ENCODE measurements around the gene CCNI. TPM values are rescaled to one million over a fixed set of nuclear protein-coding genes. Genes with fewer than 3 reads are reported as not detected.

Gene CCNI
- total RNA-seq, 1 donor from 2014 or later, result 511 TPM

GRCh38 chr4:77074381-77074831, 1.4 kb downstream of the CCNI start:
- H4K20me1 ChIP-seq (ENCODE audit: low read depth), result peaks cover 57% of the 10 kb centered on the region
- peaks cover 15% of the 10 kb centered on the region for H3F3A ChIP-seq (ENCODE audit: low read depth)
- no peak overlapping the region for H3K27ac ChIP-seq
- Mint-ChIP-seq H3K27ac (peak overlapping the region; percentile 75), H3K4me1 (peaks cover 31% of the 10 kb centered on the region), H3K9me3 (no peaks in the 10 kb centered on the region), H3K36me3 (peaks cover 19% of the 10 kb centered on the region), H3K27me3 (ENCODE audit: insufficient read depth, low read depth) (peaks cover 2% of the 10 kb centered on the region), H3K4me3 (no peak overlapping the region)
- H3K27me3 ChIP-seq, result no peaks in the 10 kb centered on the region
- peak; percentile 4 for DNase-seq (ENCODE audit: low spot score)
- H3K4me3 ChIP-seq, result peak overlapping the region; percentile 88
- peak overlapping the region; percentile 99 for H3K9ac ChIP-seq
- H3K36me3 ChIP-seq, result peaks cover 7% of the 10 kb centered on the region
- no peak overlapping the region for H2AFZ ChIP-seq (replicated peaks)
- peak overlapping the region; percentile 81 for H3K4me2 ChIP-seq
- H3K79me2 ChIP-seq (ENCODE audit: low read depth), result peaks cover 87% of the 10 kb centered on the region
- H3K4me1 ChIP-seq, result peaks cover 36% of the 10 kb centered on the region
- TF ChIP-seq EZH2phosphoT487 (IDR thresholded peaks at IDR 0.05), result no peak
- no peak for TF ChIP-seq CTCF (IDR thresholded peaks at IDR 0.05)
- TF ChIP-seq EZH2 (IDR thresholded peaks at IDR 0.05), result no peak
- no peaks in the 10 kb centered on the region for H3K9me3 ChIP-seq (ENCODE audit: low read depth)

DNA sequence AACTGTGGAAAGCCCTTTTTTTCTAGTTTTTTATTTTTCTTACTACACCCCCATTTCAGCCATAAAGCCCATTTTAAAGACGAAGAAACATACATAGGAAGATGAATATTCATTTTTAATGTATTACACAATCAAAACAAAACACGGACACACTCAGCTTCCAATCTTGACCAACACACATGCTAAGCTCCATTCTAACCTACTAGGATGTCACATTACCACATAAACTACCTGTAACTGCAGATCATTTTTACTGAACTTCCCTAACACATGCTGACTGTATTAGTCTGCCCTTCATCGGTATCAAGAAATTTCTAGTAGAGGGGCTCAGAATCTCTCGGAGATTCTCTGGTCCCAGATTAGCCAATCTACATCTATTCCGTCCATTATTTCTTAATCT, 1.8 kb downstream of the CCNI start:
- Mint-ChIP-seq H3K27ac (no peak overlapping the region), H3K36me3 (peaks cover 19% of the 10 kb centered on the region), H3K4me3 (no peak overlapping the region), H3K27me3 (ENCODE audit: insufficient read depth, low read depth) (peaks cover 2% of the 10 kb centered on the region), H3K4me1 (peaks cover 28% of the 10 kb centered on the region), H3K9me3 (no peaks in the 10 kb centered on the region)
- no peak for DNase-seq (ENCODE audit: low spot score)
- peaks cover 17% of the 10 kb centered on the region for H3F3A ChIP-seq (ENCODE audit: low read depth)
- H3K9ac ChIP-seq, result peak overlapping the region; percentile 99
- H2AFZ ChIP-seq (replicated peaks), result no peak overlapping the region
- H3K4me2 ChIP-seq, result peak overlapping the region; percentile 81
- H3K9me3 ChIP-seq (ENCODE audit: low read depth), result no peaks in the 10 kb centered on the region
- peaks cover 36% of the 10 kb centered on the region for H3K4me1 ChIP-seq
- peaks cover 7% of the 10 kb centered on the region for H3K36me3 ChIP-seq
- no peak overlapping the region for H3K27ac ChIP-seq
- peak overlapping the region; percentile 88 for H3K4me3 ChIP-seq
- peaks cover 91% of the 10 kb centered on the region for H3K79me2 ChIP-seq (ENCODE audit: low read depth)
- no peaks in the 10 kb centered on the region for H3K27me3 ChIP-seq
- TF ChIP-seq CTCF (IDR thresholded peaks at IDR 0.05), result no peak
- TF ChIP-seq EZH2 (IDR thresholded peaks at IDR 0.05), result no peak
- no peak for TF ChIP-seq EZH2phosphoT487 (IDR thresholded peaks at IDR 0.05)
- H4K20me1 ChIP-seq (ENCODE audit: low read depth), result peaks cover 61% of the 10 kb centered on the region

DNA sequence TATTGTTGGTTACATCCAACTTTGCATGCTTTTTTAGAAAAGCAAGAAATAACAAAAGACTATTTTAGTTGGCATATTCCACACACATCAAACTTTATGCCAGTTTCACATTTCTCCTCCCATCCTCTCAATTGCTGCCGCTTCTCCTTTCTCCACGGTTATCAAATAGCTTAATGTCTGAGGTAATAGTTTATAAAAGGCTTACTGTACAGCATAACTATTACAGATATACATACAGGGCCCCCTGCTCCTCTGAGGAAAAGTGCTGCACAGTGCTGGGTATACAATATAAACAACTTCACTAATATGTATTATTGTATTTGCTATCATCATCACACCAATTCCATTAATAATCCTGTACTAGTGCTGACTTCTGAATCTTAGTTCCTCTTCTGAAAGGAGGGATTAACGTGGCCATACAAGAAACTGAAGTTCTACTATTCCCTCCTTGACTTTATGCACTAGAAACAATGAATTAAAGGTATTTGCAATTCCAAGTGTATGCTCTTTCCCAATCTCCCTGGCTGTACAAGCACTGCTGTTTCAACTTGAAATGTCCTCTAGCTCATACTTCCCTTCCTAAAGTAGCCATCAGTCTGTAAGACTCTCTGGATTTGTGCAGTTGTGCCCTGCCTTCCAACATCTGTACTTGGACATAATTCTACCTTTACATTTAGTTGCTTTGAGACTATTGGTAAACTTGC, 2.5 kb downstream of the CCNI start:
- Histone ChIP-seq H3K27me3 (no peaks in the 10 kb centered on the region), H3F3A (ENCODE audit: low read depth) (peaks cover 22% of the 10 kb centered on the region), H3K79me2 (ENCODE audit: low read depth) (peaks cover 95% of the 10 kb centered on the region), H3K4me3 (peak overlapping the region; percentile 88), H3K9me3 (ENCODE audit: low read depth) (no peaks in the 10 kb centered on the region), H2AFZ (replicated peaks) (no peak overlapping the region), H3K4me2 (peak overlapping the region; percentile 81), H3K36me3 (peaks cover 7% of the 10 kb centered on the region), H3K4me1 (peaks cover 36% of the 10 kb centered on the region), H3K27ac (no peak overlapping the region), H3K9ac (peak overlapping the region; percentile 99), H4K20me1 (ENCODE audit: low read depth) (peaks cover 68% of the 10 kb centered on the region)
- Mint-ChIP-seq H3K36me3 (peaks cover 22% of the 10 kb centered on the region), H3K4me3 (no peak overlapping the region), H3K27ac (no peak overlapping the region), H3K27me3 (ENCODE audit: insufficient read depth, low read depth) (peaks cover 2% of the 10 kb centered on the region), H3K4me1 (peaks cover 28% of the 10 kb centered on the region), H3K9me3 (no peaks in the 10 kb centered on the region)
- no peak for TF ChIP-seq EZH2 (IDR thresholded peaks at IDR 0.05)
- no peak for TF ChIP-seq EZH2phosphoT487 (IDR thresholded peaks at IDR 0.05)
- no peak for TF ChIP-seq CTCF (IDR thresholded peaks at IDR 0.05)
- DNase-seq (ENCODE audit: low spot score), result no peak

All from neural progenitor cell (in vitro differentiated cells).